Glomerular endothelial cell (primary cell): ENCODE results near the gene ZMAT1. TPM values are rescaled to one million over a fixed set of nuclear protein-coding genes. Genes with fewer than 3 reads are reported as not detected.
A peak's percentile ranks its signal among the peaks of the same experiment; 100 is the strongest.
"Not testable (repeated sequence)": the region's sequence is repeated elsewhere in the genome, so short reads cannot be mapped to it uniquely, and the experiment has no call there.

ENCODE experiments used
- DNase-seq: peaks from one replicate; pipeline ENCODE4 v3.0.0-alpha.2; 2011; ENCODE audit warnings: low read depth, low spot score; ENCODE audit errors: extremely low read depth
- total RNA-seq: library from RNA; depleted of rRNA; stranded (reverse); fragments of >200 nt; gene quantifications from 2 replicates; pipeline ENCODE4 v1.2.3, GENCODE V29; 2015

Gene ZMAT1
- 1.6 and 4.8 TPM in 2 replicates for total RNA-seq

- DNase-seq, result peak; percentile 66
Measured at GRCh38 chrX:101931488-101932248, at the start of gene ZMAT1. ZMAT1 (minus strand) TSS chrX:101932027; CDS start chrX:101932008, 19 bp downstream.

DNA sequence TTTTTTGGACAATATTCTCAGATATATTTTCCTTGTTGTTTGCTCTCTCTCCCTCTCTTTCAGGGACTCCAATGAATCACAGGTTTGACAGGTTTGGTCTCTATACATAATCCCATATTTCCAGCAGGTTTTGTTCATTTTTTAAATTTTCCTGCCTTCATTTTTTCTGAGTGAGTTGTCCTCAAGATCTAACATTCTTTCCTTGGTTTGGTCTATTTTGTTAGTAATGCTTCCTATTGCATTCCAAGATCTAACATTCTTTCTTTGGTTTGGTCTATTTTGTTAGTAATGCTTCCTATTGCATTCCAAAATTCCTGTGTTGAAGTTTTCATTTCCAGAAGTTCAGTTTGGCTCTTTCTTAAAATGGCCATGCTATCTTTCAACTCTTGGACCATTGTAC is 45.3 kb upstream of the ZMAT1 start:
- no peak for DNase-seq

- DNase-seq, result no peak
Measured at GRCh38 chrX:101973066-101973465, 41.2 kb upstream of the ZMAT1 start.

GRCh38 chrX:101964923-101965539 is 33.2 kb upstream of the ZMAT1 start:
- DNase-seq, result not testable (repeated sequence)

DNA sequence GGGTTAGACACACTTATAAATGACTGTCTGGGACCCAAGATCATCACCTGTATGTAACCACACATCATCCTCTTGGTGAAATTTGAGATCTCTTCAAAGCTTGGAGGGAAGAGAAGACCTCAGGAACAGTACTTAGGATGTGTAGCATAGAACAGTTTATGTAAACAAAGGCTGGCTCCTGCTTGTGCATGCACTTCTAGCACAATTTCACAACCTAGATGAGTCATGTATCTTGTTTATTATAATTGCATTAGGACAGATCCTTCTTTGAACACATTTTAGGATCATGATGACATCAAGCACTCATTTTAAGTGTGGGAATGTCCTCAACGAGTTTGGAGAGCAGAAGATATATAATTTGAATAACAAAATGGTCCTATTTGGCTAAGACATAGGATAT is 26.3 kb upstream of the ZMAT1 start:
- no peak for DNase-seq

DNA sequence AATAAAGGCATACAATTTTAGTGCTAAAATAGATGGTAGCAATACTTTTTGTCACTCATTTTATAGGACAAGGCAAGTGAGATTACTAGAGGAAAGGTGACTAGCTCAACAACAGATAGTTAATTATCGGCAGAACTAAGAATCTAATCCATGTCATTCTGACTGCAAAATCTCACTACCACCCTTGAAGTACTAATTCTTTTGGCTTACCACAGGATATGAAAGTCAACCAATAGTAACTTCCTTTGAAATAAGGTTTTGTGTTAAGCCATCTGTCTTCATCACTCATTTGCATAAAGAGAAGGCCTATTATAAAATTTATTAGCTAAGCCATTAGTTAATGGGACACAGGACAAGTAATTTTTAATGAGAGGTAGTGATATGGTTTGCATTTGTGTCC is 25.3 kb upstream of the ZMAT1 start:
- DNase-seq, result no peak

GRCh38 chrX:101956556-101956955 is 24.7 kb upstream of the ZMAT1 start:
- no peak for DNase-seq

GRCh38 chrX:101950581-101950980 is 18.8 kb upstream of the ZMAT1 start:
- no peak for DNase-seq

DNA sequence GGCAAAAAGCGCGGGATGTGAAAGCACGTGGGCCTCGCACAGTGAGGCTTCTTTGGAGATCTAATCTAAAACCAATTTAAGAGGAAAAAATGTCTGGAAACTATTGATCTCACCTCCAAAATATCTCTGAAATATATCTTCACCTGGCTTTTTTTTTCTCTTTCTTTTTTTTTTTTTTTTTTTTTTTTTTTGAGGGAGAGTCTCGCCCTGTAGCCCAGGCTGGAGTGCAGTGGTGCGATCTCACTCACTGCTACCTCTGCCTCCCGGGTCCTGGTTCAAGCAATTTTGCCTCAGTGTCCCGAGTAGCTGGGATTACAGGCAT is 383 bp upstream of the ZMAT1 start:
- no peak for DNase-seq

DNA sequence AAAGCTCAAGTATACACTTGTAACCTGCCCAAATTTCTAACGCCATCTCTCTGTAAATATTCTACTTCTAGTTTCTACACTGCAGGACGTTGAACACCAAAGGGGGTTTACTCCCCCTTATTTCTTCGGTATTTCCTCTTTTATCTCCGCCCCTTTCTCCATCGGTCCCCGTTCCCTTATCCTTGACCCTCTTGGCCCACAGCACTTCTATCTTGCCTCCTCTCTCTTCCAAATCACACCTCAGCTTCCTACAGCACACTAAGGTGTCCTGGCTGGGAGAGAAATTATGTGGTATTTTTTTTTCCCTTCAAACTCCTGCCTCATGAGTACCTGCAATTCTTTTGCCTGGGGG is 715 bp downstream of the ZMAT1 start:
- DNase-seq, result no peak

DNA sequence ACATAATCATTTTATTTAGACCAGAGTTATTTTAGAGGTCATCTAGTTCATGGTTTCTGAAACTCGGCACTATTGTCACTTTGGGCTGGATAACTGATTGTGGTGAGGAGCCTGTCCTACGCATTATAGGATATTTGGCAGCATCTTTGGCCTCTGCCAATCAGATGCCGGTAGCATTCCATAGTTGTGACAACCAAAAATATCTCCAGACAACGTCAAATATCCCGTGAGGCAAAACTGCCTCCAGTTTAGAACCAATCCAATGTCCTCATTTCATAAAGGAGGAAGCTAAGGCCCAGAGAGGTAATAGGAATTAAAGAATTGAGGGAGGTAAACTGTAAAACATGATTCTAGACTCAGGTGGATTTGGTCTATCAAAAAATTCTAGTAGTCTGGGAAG is 6.1 kb downstream of the ZMAT1 start:
- DNase-seq, result no peak

- DNase-seq, result no peak
Measured at GRCh38 chrX:101918751-101919150, 13.1 kb downstream of the ZMAT1 start.

DNA sequence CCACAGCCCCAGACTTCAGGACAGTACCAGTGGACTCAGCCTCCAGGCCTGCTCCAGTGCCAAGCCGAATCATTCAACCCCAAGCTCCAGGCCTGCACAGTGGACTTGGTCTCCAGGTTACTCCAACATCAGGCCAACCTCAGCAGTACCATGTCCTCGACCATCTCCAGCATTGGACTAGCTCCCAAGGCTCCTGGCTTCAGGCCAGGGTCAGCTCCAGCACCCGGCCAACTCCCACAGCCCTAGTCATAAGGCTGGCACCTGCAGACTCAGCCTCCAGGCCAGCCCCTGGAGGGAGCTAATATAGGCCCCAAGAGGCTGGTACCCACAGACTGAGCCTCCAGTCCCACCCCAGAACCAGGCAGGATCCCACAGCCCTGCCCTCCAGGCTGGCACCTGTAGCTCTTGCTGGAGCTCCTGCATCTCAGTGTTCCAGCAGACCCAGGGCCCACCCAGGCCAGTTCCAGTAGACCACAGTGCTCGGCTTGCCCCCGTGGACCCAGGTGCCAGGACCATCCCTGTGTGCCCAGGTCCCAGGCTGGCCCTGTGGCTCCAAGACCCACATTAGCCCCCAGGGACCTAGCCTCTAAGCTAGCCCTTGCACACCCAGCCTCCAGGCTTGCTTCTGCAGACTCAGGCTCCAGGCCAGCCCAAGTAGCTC is 25.6 kb downstream of the ZMAT1 start:
- no peak for DNase-seq

DNA sequence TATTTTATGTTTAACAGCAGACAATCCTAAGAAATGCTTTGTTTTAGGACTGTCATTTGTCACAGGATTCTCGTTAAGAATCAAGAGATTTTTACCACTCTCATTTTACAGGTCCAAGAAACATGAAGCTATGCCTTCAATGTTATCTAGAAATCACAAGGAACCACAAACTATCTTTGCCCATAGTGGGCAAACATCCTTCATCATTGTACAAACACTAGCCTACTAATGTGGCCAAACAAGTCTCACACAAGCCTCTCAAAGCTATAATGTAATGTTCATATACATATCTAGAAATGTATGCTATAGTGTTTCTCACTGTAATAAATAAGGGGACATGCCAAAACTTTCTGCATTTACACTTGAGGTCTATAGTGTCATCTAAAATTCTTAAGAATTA is 26.8 kb downstream of the ZMAT1 start:
- no peak for DNase-seq

Other genes with a start within 250 kb of the ZMAT1 start
- not detected in 2 replicates for gene TCEAL2, start 193.7 kb upstream of the ZMAT1 start, total RNA-seq
- not detected in 2 replicates for gene TCEAL6, start 210.5 kb upstream of the ZMAT1 start, total RNA-seq
- 0.47 TPM in 1 of 2 replicates, not detected in the other for gene BEX5, start 223.9 kb upstream of the ZMAT1 start, total RNA-seq